Activated gamma-delta T cell treated with anti-CD3 and anti-CD28 coated beads, Interleukin-2, amount 50 U/mL, for 16 hours (primary cell): ENCODE data around the gene TESMIN.

Source experiments
- DNase-seq: peaks from one replicate; pipeline ENCODE4 v3.0.0-alpha.2; 2020; ENCODE audit warnings: low read depth

The TESMIN gene

DNA sequence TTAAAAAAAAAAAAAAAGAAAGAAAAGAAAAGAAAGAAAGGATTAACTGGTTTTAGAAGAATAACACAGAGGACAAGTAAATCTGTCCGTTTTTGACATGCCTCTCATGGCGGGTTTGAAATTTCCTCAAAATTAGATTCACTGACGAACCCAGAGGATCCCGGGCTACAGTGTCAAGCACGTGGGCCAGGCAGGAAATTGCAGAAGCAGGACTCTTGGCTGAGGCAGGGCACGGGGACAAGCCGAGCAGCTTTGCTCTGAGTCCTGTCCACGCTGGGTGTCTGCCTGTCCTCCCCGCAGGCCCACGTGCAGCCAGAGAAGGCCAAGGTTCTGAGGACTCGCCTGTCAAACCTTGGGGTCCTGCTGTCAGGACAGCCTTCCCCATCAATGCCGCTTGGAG lies 42.3 kb downstream of the TESMIN start:
- DNase-seq, result no peak

DNA sequence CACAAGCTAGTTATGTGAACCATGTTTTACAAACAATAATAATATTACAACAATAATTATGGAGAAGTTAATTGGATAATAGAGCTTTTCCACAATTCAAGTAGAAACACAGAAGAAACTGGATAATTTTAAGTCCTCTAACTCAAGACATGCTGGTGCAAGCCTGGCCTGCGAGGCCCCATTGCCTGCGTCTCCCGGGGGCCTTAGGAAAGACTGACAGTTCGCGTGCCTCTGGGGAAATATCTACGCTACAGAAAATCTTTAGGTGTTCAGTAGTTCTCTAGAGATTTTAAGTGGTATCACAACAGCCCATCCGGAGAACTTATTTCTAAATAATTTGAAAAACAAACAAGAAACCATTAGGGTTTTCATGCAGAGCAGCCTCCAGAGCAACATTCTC lies 43.8 kb downstream of the TESMIN start:
- no peak for DNase-seq

DNA sequence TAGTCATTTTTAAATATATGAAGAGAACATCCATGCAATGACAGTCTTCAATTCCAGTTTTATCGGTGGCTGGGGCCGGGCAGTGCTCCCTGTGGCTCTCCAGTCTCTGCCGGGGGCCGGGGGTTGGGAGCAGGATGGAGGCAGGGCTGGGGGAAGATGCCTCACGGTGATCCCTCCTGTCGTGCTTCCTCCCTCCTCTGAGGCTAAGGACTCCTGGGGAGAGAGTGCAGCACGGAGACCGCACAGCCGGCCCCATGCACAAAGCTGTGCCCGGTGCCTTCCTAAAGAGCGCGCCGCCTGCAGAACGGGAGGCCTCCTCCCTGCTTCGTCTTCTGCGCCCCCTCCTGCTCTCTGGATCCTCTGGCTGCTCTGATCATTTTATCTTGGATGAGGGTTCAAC lies 46.4 kb downstream of the TESMIN start:
- DNase-seq, result no peak

DNA sequence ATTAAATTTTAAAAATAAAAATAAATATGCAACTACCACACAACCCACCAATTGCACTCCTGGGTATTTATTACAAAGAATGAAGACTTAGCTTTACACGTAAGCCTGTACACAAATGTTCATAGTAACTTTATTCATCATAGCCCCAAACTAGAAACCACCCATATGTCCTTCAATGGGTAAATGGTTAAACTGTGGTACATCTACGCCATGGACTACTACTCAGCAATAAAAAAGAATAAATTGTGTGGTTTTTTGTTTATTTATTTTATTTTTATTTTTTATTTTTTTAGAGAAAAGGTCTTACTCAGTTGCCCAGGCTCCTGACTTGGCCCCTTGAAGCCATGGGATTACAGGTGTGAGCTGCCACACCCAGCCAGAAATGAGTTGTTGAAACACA lies 52.3 kb downstream of the TESMIN start:
- no peak for DNase-seq

DNA sequence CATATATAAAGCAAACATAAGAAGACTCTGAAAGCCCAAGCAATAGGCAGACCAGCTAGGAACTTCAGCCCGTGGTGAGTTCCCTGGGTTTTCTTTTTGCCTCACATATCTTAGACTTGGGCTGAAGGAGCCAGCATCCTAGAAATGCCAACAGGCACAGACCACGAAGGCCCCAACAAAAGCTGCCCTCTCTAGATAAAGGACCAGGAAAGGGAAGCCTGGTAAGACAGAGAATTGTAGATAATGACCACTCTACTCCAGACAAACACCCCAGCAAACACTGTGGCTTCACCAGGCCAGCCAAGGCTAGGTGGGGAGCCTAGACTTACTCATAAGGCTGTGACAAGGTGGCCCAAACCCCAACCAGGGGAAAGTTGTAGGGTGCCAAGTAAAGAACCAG lies 55.8 kb downstream of the TESMIN start:
- DNase-seq, result no peak

DNA sequence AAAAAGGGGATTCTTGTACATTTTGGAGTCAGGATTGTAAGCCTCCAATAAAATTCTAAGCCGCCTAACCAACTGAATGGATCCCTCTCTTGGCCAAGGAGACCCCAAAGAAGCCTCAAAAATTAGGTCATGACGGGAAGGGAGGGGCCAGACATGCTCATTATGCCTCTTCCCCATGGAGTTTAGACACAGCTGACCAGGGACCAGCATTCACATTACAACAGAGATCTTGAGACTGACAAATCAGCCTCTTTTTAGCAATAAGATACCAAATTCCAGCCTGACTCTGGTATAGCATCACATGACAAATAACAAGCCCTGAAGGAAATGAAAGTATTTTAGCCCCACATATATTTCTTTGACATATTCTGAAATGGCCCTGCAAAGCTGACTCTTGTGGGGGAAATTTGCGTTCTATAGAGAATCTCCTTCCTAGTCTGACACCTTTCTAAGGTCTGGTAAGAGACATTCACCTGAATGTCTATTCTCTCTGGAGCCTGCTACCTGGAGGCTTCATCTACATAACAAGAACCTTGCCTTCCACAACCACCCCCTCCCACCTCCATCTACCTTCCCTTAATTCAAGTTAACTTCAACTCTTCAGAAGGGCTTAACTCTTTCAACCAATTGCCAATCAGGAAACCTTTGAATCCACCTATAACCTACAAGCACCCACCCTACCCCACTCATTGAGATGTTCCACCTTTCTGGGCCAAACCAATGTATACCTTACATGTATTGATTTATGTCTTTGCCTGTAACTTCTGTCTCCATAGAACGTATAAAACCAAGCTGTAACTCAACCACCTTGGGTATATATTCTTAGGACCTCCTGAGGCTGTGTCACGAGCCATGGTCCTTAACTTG lies 56.7 kb downstream of the TESMIN start:
- DNase-seq, result no peak

DNA sequence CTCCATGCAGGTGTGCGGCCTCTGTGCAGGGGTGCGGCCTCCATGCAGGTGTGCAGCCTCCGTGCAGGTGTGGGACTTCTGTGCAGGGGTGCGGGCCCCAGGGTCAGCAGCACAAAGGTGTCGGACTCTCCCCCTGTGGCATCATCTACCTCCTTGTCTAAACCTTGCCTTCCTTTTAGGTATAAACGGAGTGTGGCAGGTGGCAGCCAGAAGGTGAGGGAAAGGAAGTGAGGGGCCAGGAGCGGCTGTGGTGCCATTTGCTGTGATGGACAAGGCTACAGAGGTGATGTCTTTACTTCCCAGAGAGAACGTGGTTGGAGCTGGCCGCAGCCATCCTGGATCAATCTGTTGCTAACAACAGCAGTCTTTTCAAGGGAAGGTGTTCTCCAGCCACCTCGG lies 57.8 kb downstream of the TESMIN start:
- no peak for DNase-seq

DNA sequence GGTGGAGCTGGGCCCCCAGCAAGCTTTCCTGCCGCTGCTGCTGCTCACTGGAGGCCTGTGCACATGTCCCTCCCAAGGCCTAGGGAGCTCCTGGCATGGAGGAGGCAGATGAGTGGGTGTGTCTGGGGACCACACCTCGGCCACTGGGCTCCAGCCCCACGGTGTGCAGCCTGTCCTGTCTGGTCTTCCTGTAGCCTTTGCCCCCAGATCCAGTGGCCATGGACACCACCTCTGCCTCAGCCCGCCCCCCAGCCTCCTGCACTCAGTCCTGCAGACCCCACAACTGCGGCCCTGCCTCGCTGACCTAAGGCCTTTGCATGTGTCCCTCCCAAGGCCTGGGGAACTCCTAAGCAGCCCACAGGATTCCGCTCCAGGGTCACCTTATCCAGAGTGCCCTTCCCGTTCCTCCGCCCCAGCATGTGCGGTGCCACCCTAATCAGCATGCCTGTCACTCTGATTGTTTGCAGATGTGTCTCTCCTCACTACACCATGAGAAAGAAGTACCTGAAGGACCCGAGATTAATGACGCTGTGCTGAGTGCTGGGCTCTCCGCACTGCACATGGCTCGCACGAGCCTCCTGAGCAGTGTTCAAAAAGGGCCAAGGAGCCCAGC lies 58.3 kb downstream of the TESMIN start:
- DNase-seq, result no peak

DNA sequence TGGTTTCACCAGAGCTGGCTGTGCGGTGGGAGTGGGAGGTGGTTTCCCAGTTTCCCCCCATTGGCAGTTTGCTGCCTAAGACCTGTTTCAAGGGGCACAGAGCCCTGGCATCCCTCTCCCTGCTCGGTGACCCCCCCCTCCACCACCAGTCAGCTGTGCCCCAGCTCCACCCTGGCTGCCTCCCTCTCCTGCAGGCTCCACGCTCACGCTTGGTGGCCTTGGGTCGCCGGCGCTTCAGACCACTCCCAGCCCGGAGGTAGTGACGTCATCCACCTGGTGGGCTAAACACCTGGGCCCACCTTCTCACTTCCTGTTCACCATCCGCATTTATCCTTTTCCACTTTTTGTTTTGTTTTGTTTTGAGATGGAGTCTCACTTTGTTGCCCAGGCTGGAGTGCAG lies 59.2 kb downstream of the TESMIN start:
- DNase-seq, result no peak

DNA sequence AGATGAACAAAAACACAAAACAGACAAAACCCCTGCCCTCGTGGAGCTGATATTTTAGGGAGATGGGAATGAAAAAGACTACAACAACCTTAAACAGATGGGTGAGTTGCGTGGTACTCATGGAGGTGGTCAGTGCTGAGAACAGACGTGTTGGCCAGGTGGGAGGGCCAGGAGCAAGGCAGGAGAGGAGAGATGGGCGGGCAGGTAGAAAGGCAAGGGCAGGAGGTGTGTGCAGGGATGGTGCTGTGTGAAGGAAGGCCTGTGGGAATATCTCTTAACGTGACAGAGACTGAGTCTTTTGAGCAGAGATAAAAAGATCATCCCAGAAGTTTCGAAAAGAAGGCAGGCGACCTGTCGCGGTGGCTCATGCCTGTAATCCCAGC lies 59.9 kb downstream of the TESMIN start:
- DNase-seq, result no peak

DNA sequence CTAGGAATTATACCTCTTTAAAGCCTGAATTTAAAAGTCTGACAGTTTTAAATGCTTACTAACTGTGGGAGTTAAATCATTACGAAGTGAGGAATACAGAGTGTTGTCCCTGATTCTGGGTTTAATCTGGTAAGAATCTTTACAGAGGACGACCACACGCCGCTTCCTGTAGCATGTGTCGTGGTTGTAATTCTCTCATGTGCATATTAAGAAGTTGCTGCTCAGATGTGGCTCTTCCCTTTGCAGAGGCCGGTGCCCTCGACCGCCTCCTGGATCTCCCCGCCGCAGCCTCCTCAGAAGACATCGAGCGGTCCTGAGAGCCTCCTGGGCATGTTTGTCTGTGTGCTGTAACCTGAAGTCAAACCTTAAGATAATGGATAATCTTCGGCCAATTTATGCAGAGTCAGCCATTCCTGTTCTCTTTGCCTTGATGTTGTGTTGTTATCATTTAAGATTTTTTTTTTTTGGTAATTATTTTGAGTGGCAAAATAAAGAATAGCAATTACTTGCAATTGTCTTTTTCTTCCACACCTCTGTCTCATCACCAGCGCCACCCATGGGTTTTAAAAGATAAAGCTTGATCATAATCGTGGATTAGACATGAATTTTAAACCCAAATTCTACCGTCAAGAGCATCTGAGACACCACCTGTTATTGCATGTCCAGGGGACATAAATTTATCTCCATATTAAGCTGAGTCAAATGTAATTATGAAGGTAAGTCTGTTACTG lies 60.5 kb downstream of the TESMIN start:
- no peak for DNase-seq

DNA sequence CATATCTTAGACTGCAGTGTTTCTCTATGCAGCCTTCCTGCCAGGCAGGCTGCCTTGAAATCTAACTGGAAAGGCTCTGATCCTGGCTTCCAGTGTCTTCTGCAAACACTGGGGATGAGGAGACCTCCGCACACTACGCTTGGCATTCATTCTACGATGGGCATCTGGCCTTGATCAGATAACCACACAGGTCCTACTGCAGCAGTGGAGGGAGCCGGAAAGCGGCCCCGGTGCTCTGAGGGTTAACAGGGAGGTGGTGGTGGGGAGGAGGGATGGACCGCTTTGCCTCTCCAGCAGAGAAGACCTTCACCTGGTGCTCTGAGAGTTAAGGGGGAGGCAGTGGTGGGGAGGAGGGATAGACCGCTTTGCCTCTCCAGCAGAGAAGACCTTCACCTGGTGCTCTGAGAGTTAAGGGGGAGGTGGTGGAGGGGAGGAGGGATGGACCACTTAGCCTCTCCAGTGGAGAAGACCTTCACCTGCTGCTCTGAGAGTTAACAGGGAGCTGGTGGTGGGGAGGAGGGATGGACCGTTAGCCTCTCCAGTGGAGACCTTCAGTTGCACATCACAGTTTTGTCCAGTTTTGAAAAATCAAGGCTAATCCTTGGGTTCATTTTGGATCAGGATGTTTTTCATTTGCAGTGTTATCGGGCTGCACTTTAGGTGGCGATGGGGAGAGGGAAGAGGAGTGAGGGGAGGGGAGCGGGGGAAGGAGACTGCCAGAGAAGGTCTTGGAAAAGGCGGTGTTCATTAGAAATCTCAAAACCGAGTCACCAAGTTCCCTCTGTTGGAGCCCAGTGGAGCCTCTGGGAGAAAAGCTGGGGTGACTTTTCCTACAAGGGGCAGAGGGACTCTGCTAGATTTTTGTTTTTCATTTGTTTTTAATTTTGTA lies 61.3 kb downstream of the TESMIN start:
- DNase-seq, result no peak

DNA sequence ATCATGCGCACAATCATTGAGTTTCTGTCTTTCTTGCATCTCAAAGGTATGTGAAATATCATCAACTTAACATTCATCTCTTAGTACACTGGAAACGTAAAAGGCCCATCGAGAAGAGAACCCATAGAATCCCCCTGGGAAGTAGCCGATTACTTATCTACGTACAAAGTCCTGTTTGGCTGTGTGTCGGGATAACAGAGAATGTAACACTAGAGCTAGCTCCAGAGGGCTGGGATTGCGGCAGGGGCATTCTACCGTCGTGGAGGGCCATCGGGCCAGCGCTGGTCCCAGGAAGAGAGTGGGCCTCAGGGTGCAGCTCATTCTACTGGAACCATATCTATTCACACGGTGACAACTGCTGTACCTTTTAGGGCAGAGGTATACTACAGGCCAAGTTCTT lies 62.4 kb downstream of the TESMIN start:
- DNase-seq, result no peak

DNA sequence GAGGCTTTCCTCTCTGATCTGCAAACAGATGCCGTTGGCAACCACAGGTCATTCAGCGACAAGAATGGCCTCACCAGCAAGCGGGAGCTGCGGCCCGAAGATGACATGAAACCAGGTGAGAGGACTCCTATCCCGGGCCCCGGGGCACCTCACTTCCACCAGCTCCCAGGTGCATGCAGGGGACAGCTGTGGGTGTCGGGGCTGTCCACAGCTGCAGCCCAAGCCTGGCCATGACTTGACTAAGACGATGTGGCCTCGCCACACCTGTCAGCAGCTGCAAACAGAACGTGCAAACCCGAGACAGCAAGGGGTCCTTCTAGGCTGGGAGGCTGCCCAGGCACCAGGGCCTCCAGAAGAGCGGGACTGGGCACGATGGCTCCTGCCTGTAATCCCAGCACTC lies 63.3 kb downstream of the TESMIN start:
- no peak for DNase-seq

DNA sequence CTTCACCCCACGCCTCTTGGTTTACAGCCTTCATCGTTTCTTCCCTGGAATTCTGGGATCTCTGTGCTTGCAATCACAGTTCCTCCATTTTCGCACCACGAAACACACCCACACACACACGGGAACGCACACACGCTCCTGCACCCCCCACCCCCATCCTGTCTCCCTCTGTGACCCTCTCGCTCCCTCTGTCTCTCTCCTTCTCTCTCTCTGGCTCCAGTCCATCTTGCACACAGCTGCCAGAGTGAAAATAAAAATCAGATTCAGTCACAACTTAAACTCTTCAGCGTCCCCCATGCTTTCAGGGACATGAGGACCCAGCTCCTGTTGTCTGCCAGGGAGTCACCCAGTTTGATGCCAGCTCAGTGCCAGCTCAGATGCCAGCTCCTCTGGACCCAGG lies 64.0 kb downstream of the TESMIN start:
- DNase-seq, result no peak

DNA sequence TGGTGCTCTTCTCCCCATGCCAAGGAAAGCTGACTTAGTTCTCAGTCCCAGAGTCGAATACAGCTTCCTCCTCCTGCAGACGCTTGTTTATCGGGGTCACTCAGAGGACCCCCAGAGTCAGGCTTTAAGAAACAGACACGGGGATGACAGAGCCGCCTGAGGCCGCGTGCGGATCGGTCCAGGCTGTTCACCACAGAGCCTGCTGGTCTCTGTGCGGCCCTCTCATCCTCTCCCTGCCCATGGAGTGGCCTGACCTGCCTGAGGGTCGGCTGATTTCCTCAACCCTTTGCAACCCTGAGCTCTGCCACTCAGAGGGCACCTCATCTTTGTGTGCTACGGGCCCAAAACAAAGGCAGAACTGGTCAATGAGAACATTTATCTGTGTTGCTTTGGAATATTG lies 64.8 kb downstream of the TESMIN start:
- no peak for DNase-seq

DNA sequence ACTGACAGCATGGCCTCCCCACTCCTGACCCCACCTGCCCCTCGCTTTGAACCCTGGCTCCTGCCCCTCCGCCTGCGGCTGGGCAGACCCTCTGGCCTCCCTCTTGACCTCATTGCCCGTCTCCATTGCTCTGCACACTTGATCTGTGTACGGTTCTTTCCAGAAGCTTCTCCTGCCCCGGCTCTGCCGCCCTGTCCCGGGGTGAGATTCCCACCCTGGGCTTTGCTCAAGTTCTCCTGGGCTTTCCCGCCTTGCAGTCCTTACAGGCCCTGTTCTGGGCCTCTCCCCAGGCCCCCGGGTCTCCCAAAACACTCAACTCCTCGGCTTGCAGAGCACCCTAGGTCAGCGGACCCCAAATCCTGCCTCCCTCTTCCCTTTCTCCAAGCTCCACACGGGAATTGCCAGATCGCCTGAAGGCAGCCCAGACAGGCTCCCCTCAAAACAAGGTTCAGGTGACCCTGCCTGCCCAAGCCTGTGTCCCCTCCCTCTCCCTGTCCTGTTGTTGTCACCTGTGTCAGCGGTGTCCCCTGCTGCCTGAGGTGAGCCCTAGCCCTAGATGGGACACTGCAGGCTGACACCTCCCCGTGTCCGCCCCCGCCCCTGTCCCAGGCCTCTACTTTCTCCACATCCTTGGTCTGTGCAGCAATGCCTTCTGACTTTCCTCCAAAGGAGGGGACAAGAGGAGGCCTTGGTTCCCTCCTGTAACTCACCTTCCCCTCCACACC lies 65.5 kb downstream of the TESMIN start:
- DNase-seq, result no peak

DNA sequence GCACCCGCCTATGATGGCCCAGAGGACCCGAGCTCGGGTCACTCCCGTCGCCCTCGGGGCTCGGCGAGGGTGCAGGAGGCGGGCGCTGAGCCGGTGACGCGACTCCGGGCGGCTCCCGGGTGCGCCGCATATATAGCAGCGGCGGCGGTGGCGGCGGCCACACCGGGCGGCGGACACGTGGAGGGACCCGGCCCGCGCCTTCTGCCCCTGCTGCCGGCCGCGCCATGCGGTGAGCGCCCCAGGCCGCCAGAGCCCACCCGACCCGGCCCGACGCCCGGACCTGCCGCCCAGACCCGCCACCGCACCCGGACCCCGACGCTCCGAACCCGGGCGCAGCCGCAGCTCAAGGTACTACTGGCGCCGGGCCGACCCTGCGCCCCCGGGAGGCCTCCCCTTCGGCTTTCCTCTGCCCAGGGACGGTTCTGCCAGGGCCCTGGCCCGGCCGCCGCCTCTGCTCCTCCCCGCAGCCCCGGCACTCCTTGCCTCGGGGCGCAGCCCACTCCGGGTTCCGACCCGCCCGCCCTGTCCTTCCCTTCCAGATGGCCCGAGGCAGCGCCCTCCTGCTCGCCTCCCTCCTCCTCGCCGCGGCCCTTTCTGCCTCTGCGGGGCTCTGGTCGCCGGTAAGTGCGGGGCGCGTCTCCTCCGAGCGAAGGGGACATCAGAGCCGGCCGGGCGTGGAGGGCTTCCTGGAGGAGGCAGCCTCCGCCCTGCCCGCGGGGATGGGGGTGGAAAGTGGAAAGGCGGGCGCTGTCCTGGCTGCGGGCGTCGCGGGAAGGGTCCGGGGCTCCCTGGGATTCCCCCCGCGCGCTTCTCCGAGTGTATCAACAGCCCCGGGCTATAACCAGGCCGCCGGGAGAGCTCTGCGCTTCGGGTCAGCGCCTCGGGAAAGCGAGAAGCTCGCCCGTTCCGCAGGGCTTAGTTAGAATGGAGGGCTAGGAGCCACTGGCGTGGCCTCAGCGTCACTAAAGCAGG lies 66.6 kb downstream of the TESMIN start, which contains the start of gene GAL:
GAL (plus strand) TSS at position 160 of the 972 bp plus-strand sequence; CDS start at position 540, 380 bp downstream.
- DNase-seq, result no peak

DNA sequence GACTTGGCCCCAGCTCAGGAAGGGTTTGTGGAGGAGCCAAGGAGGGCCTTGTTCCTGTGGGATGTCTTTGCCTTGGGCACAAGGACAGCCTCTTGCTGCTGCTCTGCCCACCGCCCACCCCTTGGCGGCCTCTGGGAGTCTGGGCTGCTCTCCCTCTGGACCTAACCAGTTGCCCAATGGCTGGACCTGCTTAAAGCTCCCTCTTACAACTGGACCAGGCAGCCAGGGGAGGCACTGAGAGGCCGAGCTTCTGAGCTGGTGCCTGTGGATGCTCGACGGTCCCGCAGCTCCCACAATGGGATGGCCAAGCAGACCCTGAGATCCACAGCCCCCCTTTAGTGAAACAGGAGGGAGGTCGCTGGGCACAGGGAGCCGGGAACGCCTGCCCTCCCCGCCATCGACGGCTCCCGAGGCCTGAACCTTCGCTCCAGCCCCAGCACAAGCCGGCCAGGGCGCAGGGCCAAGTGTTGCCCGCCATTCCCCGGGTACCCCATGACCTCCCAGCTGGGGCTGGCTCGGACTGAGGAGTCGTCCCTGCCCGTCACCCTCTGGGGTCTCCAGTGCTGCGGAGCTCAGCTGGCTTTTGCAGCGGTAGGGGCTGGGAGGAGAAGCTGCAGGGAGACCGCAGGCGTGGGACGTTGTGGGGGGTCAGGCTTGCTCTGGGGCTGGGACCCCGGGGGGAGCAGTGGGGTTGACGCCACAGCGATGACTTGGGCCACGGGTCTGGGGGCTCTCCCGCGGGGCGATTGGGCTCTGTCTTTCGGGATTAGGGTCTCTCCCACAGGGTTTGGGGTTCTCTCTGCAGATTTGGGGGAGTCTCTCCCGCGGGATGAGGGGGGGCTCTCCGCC lies 67.6 kb downstream of the TESMIN start:
- no peak for DNase-seq
